Measurements from ENCODE around the gene SARNP.

SARNP gene

GRCh38 chr12:55742719-55743405 is 74.7 kb downstream of the SARNP start, which contains the start of gene GDF11:
Gene GDF11, plus strand, starts transcription at chr12:55743122. Its CDS starts 195 bp downstream, at chr12:55743317.
- in situ Hi-C loops (cut with MboI; ENCODE audit: low sequenced_read_pairs, unreplicated experiment) = no loop called here
- DNase-seq (ENCODE audit: low spot score) = peak; percentile 88
- no peak for TF ChIP-seq CTCF (IDR thresholded peaks at IDR 0.05; ENCODE audit: borderline replicate concordance, control extremely low read depth, extremely low read depth, insufficient read depth, missing control alignments)

- no peak for TF ChIP-seq CTCF (IDR thresholded peaks at IDR 0.05; ENCODE audit: borderline replicate concordance, control extremely low read depth, extremely low read depth, insufficient read depth, missing control alignments)
- in situ Hi-C loops (cut with MboI; ENCODE audit: low sequenced_read_pairs, unreplicated experiment) = no loop called here
- no peak for DNase-seq (ENCODE audit: low spot score)
These were observed 75.4 kb downstream of the SARNP start for GRCh38 chr12:55741931-55742680.

- TF ChIP-seq CTCF (IDR thresholded peaks at IDR 0.05; ENCODE audit: borderline replicate concordance, control extremely low read depth, extremely low read depth, insufficient read depth, missing control alignments) = no peak
- no peak for DNase-seq (ENCODE audit: low spot score)
- in situ Hi-C loops (cut with MboI; ENCODE audit: low sequenced_read_pairs, unreplicated experiment) = loop anchor here (10.0 kb wide), 2 partner anchors 206 to 296 kb away; no protein-coding TSS in a partner anchor
These were observed 78.5 kb downstream of the SARNP start for GRCh38 chr12:55739025-55739378.

- in situ Hi-C loops (cut with MboI; ENCODE audit: low sequenced_read_pairs, unreplicated experiment) = loop anchor here (10.0 kb wide), 2 partner anchors 206 to 296 kb away; no protein-coding TSS in a partner anchor
- TF ChIP-seq CTCF (IDR thresholded peaks at IDR 0.05; ENCODE audit: borderline replicate concordance, control extremely low read depth, extremely low read depth, insufficient read depth, missing control alignments) = peak; percentile 66
- DNase-seq (ENCODE audit: low spot score) = peak; percentile 78
These were observed 79.2 kb downstream of the SARNP start for GRCh38 chr12:55738123-55739024.

- no peak for TF ChIP-seq CTCF (IDR thresholded peaks at IDR 0.05; ENCODE audit: borderline replicate concordance, control extremely low read depth, extremely low read depth, insufficient read depth, missing control alignments)
- in situ Hi-C loops (cut with MboI; ENCODE audit: low sequenced_read_pairs, unreplicated experiment) = loop anchor here (10.0 kb wide), 2 partner anchors 207 to 297 kb away; no protein-coding TSS in a partner anchor
- DNase-seq (ENCODE audit: low spot score) = no peak
These were observed 79.9 kb downstream of the SARNP start for GRCh38 chr12:55737581-55738122.

Measured in GM13976 (cell line).